ENCODE data around the gene TDP1.

TDP1 gene

DNA sequence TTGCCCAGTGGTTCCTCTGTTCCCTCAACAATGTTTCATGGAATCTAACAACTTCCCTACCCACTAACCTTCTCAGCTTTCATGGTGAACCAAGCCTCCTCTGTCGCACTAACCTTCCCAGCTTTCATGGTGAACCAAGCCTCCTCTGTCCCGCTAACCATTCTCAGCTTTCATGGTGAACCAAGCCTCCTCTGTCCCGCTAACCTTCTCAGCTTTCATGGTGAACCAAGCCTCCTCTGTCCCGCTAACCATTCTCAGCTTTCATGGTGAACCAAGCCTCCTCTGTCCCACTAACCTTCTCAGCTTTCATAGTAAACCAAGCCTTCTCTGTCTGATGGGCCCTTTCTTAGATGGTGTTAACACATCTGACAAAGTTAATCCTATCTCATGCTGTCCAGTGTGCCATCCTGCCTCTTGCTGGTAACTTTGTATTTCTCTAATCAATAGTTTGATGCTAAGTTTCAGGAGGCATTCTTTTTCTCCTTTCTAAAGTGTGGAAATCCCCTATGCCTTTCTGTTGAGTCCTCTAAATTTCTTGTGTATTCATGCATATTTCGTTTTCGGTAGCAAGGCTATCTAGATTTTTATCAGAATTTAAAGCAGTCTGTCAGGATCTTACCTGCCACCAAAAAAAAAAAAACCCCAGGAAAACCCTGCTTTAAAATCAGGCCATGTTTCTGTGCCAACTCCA is 79.3 kb downstream of the TDP1 start:
- H3K79me2 ChIP-seq (ENCODE audit: insufficient read depth, low read length), result no peaks in the 10 kb centered on the region
- no peaks in the 10 kb centered on the region for H3K9me3 ChIP-seq (ENCODE audit: low read length)
- no peak overlapping the region for H3K27ac ChIP-seq (ENCODE audit: low read depth, low read length, poor library complexity, severe bottlenecking)
- H3K4me2 ChIP-seq (ENCODE audit: low read length), result no peak overlapping the region
- no peak overlapping the region for H3K9ac ChIP-seq (ENCODE audit: low read length)
- no peak overlapping the region for H3K4me3 ChIP-seq (ENCODE audit: low read depth, low read length, poor library complexity, severe bottlenecking)
- H2AFZ ChIP-seq (ENCODE audit: low read length), result no peak overlapping the region
- no peaks in the 10 kb centered on the region for H4K20me1 ChIP-seq (ENCODE audit: insufficient read depth, low read length)
- H3F3A ChIP-seq (ENCODE audit: insufficient read depth, low read length), result no peaks in the 10 kb centered on the region
- TF ChIP-seq EZH2 (IDR thresholded peaks at IDR 0.05; ENCODE audit: borderline replicate concordance, low read length), result no peak
- TF ChIP-seq, protein P1, sequence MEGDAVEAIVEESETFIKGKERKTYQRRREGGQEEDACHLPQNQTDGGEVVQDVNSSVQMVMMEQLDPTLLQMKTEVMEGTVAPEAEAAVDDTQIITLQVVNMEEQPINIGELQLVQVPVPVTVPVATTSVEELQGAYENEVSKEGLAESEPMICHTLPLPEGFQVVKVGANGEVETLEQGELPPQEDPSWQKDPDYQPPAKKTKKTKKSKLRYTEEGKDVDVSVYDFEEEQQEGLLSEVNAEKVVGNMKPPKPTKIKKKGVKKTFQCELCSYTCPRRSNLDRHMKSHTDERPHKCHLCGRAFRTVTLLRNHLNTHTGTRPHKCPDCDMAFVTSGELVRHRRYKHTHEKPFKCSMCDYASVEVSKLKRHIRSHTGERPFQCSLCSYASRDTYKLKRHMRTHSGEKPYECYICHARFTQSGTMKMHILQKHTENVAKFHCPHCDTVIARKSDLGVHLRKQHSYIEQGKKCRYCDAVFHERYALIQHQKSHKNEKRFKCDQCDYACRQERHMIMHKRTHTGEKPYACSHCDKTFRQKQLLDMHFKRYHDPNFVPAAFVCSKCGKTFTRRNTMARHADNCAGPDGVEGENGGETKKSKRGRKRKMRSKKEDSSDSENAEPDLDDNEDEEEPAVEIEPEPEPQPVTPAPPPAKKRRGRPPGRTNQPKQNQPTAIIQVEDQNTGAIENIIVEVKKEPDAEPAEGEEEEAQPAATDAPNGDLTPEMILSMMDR (IDR thresholded peaks at IDR 0.05; ENCODE audit: low read length), result no peak
- no peaks in the 10 kb centered on the region for H3K27me3 ChIP-seq (ENCODE audit: insufficient read depth, low read length)
- peaks cover 64% of the 10 kb centered on the region for H3K36me3 ChIP-seq (ENCODE audit: insufficient read depth, low read length)
- H3K9me2 ChIP-seq (ENCODE audit: low read depth, low read length), result no peaks in the 10 kb centered on the region; the same call in 1 of the 2 replicates
- H3K4me1 ChIP-seq (ENCODE audit: insufficient read depth, low read length, severe bottlenecking), result no peaks in the 10 kb centered on the region

DNA sequence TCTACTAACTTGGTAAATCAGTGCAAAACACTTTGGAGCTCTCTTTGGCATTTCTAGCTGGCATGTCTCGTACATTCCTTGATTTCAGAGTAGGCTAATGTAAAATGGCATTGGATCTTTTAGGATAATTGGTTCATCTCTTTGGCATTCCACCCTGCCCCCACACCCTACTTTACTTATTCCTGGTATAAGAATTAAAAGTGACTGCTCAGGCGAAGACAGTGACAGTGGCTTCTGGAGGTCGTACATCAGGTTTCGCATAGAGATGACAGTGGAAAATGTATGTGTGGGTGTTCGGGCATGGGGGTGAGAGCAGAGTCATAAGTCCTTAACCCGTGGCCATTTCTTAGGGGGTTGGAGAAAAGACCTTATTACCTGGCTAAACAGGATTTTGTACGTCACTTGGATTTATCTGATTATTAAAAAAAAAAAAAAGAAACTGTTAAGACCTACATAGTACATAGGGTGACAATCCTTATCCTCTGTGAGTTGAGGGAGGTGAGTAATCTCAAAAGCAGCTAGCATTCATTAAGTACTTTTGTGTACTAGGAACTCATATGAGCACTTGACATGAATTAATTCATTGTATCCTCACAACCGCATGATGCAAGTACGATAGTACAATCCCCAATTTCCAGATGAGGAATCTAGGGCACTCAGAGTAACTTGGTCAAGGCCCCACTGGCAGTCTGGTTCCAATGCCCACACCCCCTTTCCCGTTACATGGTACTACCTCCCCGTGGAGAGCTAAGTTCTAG is 83.7 kb downstream of the TDP1 start:
- Histone ChIP-seq H3K36me3 (ENCODE audit: insufficient read depth, low read length) (peaks cover 46% of the 10 kb centered on the region), H3K4me2 (ENCODE audit: low read length) (no peak overlapping the region), H3K9ac (ENCODE audit: low read length) (no peak overlapping the region), H2AFZ (ENCODE audit: low read length) (no peak overlapping the region), H3K4me3 (ENCODE audit: low read depth, low read length, poor library complexity, severe bottlenecking) (no peak overlapping the region), H3K4me1 (ENCODE audit: insufficient read depth, low read length, severe bottlenecking) (no peaks in the 10 kb centered on the region), H3K9me2 (ENCODE audit: low read depth, low read length) (no peaks in the 10 kb centered on the region; the same call in 1 of the 2 replicates), H3K27me3 (ENCODE audit: insufficient read depth, low read length) (no peaks in the 10 kb centered on the region), H3K79me2 (ENCODE audit: insufficient read depth, low read length) (no peaks in the 10 kb centered on the region), H4K20me1 (ENCODE audit: insufficient read depth, low read length) (no peaks in the 10 kb centered on the region), H3K27ac (ENCODE audit: low read depth, low read length, poor library complexity, severe bottlenecking) (no peak overlapping the region), H3F3A (ENCODE audit: insufficient read depth, low read length) (no peaks in the 10 kb centered on the region), H3K9me3 (ENCODE audit: low read length) (no peaks in the 10 kb centered on the region)
- no peak for TF ChIP-seq EZH2 (IDR thresholded peaks at IDR 0.05; ENCODE audit: borderline replicate concordance, low read length)
- TF ChIP-seq, protein P1 (IDR thresholded peaks at IDR 0.05; ENCODE audit: low read length), result no peak

DNA sequence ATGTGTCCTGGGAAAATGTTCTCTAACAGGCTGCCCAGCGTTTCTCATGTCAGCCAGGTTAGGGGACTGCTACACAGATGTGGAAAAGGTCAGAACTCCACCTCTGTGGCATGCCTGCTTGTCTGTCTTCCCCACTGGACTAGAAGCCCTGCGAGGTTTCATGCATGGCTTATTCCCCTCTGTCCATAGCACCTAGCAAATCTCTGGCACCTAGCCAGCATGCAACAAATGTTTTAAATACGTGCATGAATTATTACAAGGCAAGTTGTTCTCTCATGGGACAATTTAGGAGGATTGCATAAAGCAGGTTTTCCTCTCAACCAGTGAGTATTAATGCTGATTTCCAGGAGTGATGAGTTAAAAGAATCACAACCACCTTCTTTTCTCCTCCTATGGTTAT is 84.7 kb downstream of the TDP1 start:
- Histone ChIP-seq H3K9ac (ENCODE audit: low read length) (no peak overlapping the region), H3F3A (ENCODE audit: insufficient read depth, low read length) (no peaks in the 10 kb centered on the region), H3K9me2 (ENCODE audit: low read depth, low read length) (no peaks in the 10 kb centered on the region; the same call in 1 of the 2 replicates), H3K27me3 (ENCODE audit: insufficient read depth, low read length) (no peaks in the 10 kb centered on the region), H3K9me3 (ENCODE audit: low read length) (no peaks in the 10 kb centered on the region), H4K20me1 (ENCODE audit: insufficient read depth, low read length) (no peaks in the 10 kb centered on the region), H3K36me3 (ENCODE audit: insufficient read depth, low read length) (peaks cover 40% of the 10 kb centered on the region), H3K4me3 (ENCODE audit: low read depth, low read length, poor library complexity, severe bottlenecking) (no peak overlapping the region), H3K4me2 (ENCODE audit: low read length) (no peak overlapping the region), H3K27ac (ENCODE audit: low read depth, low read length, poor library complexity, severe bottlenecking) (no peak overlapping the region), H2AFZ (ENCODE audit: low read length) (no peak overlapping the region), H3K4me1 (ENCODE audit: insufficient read depth, low read length, severe bottlenecking) (no peaks in the 10 kb centered on the region), H3K79me2 (ENCODE audit: insufficient read depth, low read length) (no peaks in the 10 kb centered on the region)
- TF ChIP-seq EZH2 (IDR thresholded peaks at IDR 0.05; ENCODE audit: borderline replicate concordance, low read length), result no peak
- TF ChIP-seq, protein P1 (IDR thresholded peaks at IDR 0.05; ENCODE audit: low read length), result no peak

All from OCI-LY1 (cell line).